Neural progenitor cell (in vitro differentiated cells): ENCODE results near the gene RINT1. TPM values are rescaled to one million over a fixed set of nuclear protein-coding genes. Genes with fewer than 3 reads are reported as not detected.

Source experiments
- DNase-seq: peaks from one replicate; pipeline ENCODE4 v3.0.0-alpha.2; 2016; ENCODE audit warnings: low spot score
- H2AFZ ChIP-seq: fragments of 200-600 bp; sonication (generic); replicated peaks from 2 replicates; pipeline ENCODE4 v1.6.1; 2016; ENCODE audit warnings: antibody characterized with exemption
- H3F3A ChIP-seq: fragments of 200-600 bp; sonication (generic); 2 replicates; pipeline ENCODE4 v1.6.1; 2016; ENCODE audit warnings: antibody characterized with exemption, low read depth
- H3K27ac ChIP-seq: fragments of 200-600 bp; sonication (generic); 2 replicates; pipeline ENCODE4 v1.5.1; 2016; ENCODE audit warnings: mild to moderate bottlenecking
- H3K27me3 ChIP-seq: fragments of 200-600 bp; sonication (generic); 2 replicates; pipeline ENCODE4 v1.6.1; 2016; ENCODE audit warnings: mild to moderate bottlenecking, moderate library complexity
- H3K36me3 ChIP-seq: fragments of 200-600 bp; sonication (generic); 2 replicates; pipeline ENCODE4 v1.5.1; 2016
- H3K4me1 ChIP-seq: fragments of 200-600 bp; sonication (generic); 2 replicates; pipeline ENCODE4 v1.6.1; 2016; ENCODE audit warnings: mixed run types
- H3K4me2 ChIP-seq: fragments of 200-600 bp; sonication (generic); 2 replicates; pipeline ENCODE4 v1.6.1; 2016
- H3K4me3 ChIP-seq: fragments of 200-600 bp; sonication (generic); 2 replicates; pipeline ENCODE4 v1.5.1; 2016
- H3K79me2 ChIP-seq: fragments of 200-600 bp; sonication (generic); 2 replicates; pipeline ENCODE4 v1.6.1; 2016; ENCODE audit warnings: low read depth
- H3K9ac ChIP-seq: fragments of 200-600 bp; sonication (generic); 2 replicates; pipeline ENCODE4 v1.6.1; 2016
- H3K9me3 ChIP-seq: fragments of 200-600 bp; sonication (generic); 2 replicates; pipeline ENCODE4 v1.5.1; 2016; ENCODE audit warnings: low read depth
- H4K20me1 ChIP-seq: fragments of 200-600 bp; sonication (generic); 2 replicates; pipeline ENCODE4 v1.6.1; 2016; ENCODE audit warnings: low read depth
- H3K27ac Mint-ChIP-seq: 3 replicates; pipeline ENCODE4 v1.8.0; 2021; ENCODE audit warnings: mixed read lengths
- H3K27me3 Mint-ChIP-seq: 2 replicates; pipeline ENCODE4 v1.8.0; 2022; ENCODE audit warnings: low read depth, mild to moderate bottlenecking, inconsistent platforms, moderate library complexity, mixed read lengths; ENCODE audit not compliant: insufficient read depth
- H3K36me3 Mint-ChIP-seq: 3 replicates; pipeline ENCODE4 v1.8.0; 2021; ENCODE audit warnings: mixed read lengths
- H3K4me1 Mint-ChIP-seq: 3 replicates; pipeline ENCODE4 v1.8.0; 2021; ENCODE audit warnings: mixed read lengths
- H3K4me3 Mint-ChIP-seq: 3 replicates; pipeline ENCODE4 v1.8.0; 2021; ENCODE audit warnings: mild to moderate bottlenecking, moderate library complexity, mixed read lengths
- H3K9me3 Mint-ChIP-seq: 3 replicates; pipeline ENCODE4 v1.8.0; 2020; ENCODE audit warnings: mixed read lengths
- CTCF ChIP-seq: fragments of 200-600 bp; sonication (generic); IDR thresholded peaks from 2 replicates; pipeline ENCODE4 v1.5.1; 2017; ENCODE audit warnings: antibody characterized with exemption, mild to moderate bottlenecking
- EZH2 ChIP-seq: fragments of 200-600 bp; sonication (generic); IDR thresholded peaks from 2 replicates; pipeline ENCODE4 v1.6.1; 2017; ENCODE audit warnings: antibody characterized with exemption, mild to moderate bottlenecking, moderate library complexity
- EZH2phosphoT487 ChIP-seq: fragments of 200-600 bp; sonication (generic); IDR thresholded peaks from 2 replicates; pipeline ENCODE4 v1.6.1; 2017; ENCODE audit warnings: antibody characterized with exemption
- total RNA-seq: library from RNA; depleted of rRNA; stranded (reverse); fragments of >200 nt; gene quantifications from 2 replicates; pipeline ENCODE4 v1.2.3, GENCODE V29; 2015; ENCODE audit warnings: low replicate concordance

The RINT1 gene
- total RNA-seq, 1 donor from 2014 or later = 9.0 TPM

GRCh38 chr7:105565190-105565589 lies 33.2 kb downstream of the RINT1 start:
- H3K4me1 ChIP-seq = no peaks in the 10 kb centered on the region
- H3K9me3 ChIP-seq = no peaks in the 10 kb centered on the region
- H3K4me1 Mint-ChIP-seq = no peaks in the 10 kb centered on the region
- no peak for DNase-seq
- no peak overlapping the region for H3K27ac ChIP-seq
- no peak overlapping the region for H3K27ac Mint-ChIP-seq
- no peak overlapping the region for H3K4me2 ChIP-seq
- no peaks in the 10 kb centered on the region for H3K9me3 Mint-ChIP-seq
- no peak overlapping the region for H3K4me3 ChIP-seq
- H3K9ac ChIP-seq = no peak overlapping the region
- H3K4me3 Mint-ChIP-seq = no peak overlapping the region
- H3K36me3 Mint-ChIP-seq = peaks cover 13% of the 10 kb centered on the region
- no peak overlapping the region for H2AFZ ChIP-seq
- no peaks in the 10 kb centered on the region for H4K20me1 ChIP-seq
- no peaks in the 10 kb centered on the region for H3F3A ChIP-seq
- TF ChIP-seq EZH2 = no peak
- TF ChIP-seq EZH2phosphoT487 = no peak
- TF ChIP-seq CTCF = no peak
- peaks cover 9% of the 10 kb centered on the region for H3K36me3 ChIP-seq
- no peaks in the 10 kb centered on the region for H3K27me3 ChIP-seq
- no peaks in the 10 kb centered on the region for H3K79me2 ChIP-seq
- H3K27me3 Mint-ChIP-seq = peaks cover under 1% of the 10 kb centered on the region

GRCh38 chr7:105567024-105567423 lies 35.0 kb downstream of the RINT1 start:
- DNase-seq = no peak
- no peaks in the 10 kb centered on the region for H3K9me3 Mint-ChIP-seq
- H3K36me3 Mint-ChIP-seq = peaks cover 12% of the 10 kb centered on the region
- H3K4me3 ChIP-seq = no peak overlapping the region
- peaks cover 9% of the 10 kb centered on the region for H3K36me3 ChIP-seq
- no peaks in the 10 kb centered on the region for H3K79me2 ChIP-seq
- H3K4me1 ChIP-seq = no peaks in the 10 kb centered on the region
- no peak overlapping the region for H3K27ac ChIP-seq
- H3F3A ChIP-seq = no peaks in the 10 kb centered on the region
- H3K4me2 ChIP-seq = no peak overlapping the region
- H2AFZ ChIP-seq = no peak overlapping the region
- no peak overlapping the region for H3K27ac Mint-ChIP-seq
- H3K27me3 ChIP-seq = no peaks in the 10 kb centered on the region
- no peak overlapping the region for H3K4me3 Mint-ChIP-seq
- H3K4me1 Mint-ChIP-seq = no peaks in the 10 kb centered on the region
- no peaks in the 10 kb centered on the region for H3K27me3 Mint-ChIP-seq
- no peak overlapping the region for H3K9ac ChIP-seq
- TF ChIP-seq EZH2phosphoT487 (no peak), EZH2 (no peak), CTCF (no peak)
- H4K20me1 ChIP-seq = no peaks in the 10 kb centered on the region
- no peaks in the 10 kb centered on the region for H3K9me3 ChIP-seq

- H3K36me3 Mint-ChIP-seq = peaks cover 12% of the 10 kb centered on the region
- DNase-seq = no peak
- TF ChIP-seq EZH2 (no peak), EZH2phosphoT487 (no peak), CTCF (no peak)
- Histone ChIP-seq H3K79me2 (no peaks in the 10 kb centered on the region), H3K9me3 (no peaks in the 10 kb centered on the region), H3K27ac (no peak overlapping the region), H2AFZ (no peak overlapping the region), H3K9ac (no peak overlapping the region), H3F3A (no peaks in the 10 kb centered on the region), H4K20me1 (no peaks in the 10 kb centered on the region), H3K4me2 (no peak overlapping the region), H3K4me3 (no peak overlapping the region), H3K36me3 (peaks cover 9% of the 10 kb centered on the region), H3K4me1 (no peaks in the 10 kb centered on the region), H3K27me3 (no peaks in the 10 kb centered on the region)
- no peaks in the 10 kb centered on the region for H3K9me3 Mint-ChIP-seq
- no peak overlapping the region for H3K4me3 Mint-ChIP-seq
- H3K4me1 Mint-ChIP-seq = no peaks in the 10 kb centered on the region
- no peak overlapping the region for H3K27ac Mint-ChIP-seq
- H3K27me3 Mint-ChIP-seq = no peaks in the 10 kb centered on the region
Measured at GRCh38 chr7:105567821-105568220, 35.8 kb downstream of the RINT1 start.

- H3K4me3 Mint-ChIP-seq = no peak overlapping the region
- H2AFZ ChIP-seq = no peak overlapping the region
- H3K9ac ChIP-seq = no peak overlapping the region
- no peak overlapping the region for H3K27ac Mint-ChIP-seq
- H3K27ac ChIP-seq = no peak overlapping the region
- H3K36me3 Mint-ChIP-seq = peaks cover 5% of the 10 kb centered on the region
- H3F3A ChIP-seq = no peaks in the 10 kb centered on the region
- H3K36me3 ChIP-seq = peaks cover 4% of the 10 kb centered on the region
- no peak for TF ChIP-seq EZH2
- TF ChIP-seq EZH2phosphoT487 = no peak
- no peak for TF ChIP-seq CTCF
- H3K4me3 ChIP-seq = no peak overlapping the region
- peaks cover 5% of the 10 kb centered on the region for H3K27me3 Mint-ChIP-seq
- no peaks in the 10 kb centered on the region for H3K4me1 ChIP-seq
- H4K20me1 ChIP-seq = no peaks in the 10 kb centered on the region
- peaks cover 2% of the 10 kb centered on the region for H3K9me3 Mint-ChIP-seq
- no peaks in the 10 kb centered on the region for H3K9me3 ChIP-seq
- H3K79me2 ChIP-seq = no peaks in the 10 kb centered on the region
- no peak for DNase-seq
- H3K4me2 ChIP-seq = no peak overlapping the region
- no peaks in the 10 kb centered on the region for H3K27me3 ChIP-seq
- no peaks in the 10 kb centered on the region for H3K4me1 Mint-ChIP-seq
Measured at GRCh38 chr7:105571891-105572290, 39.9 kb downstream of the RINT1 start.
